Measurements from ENCODE around the gene GPR18. TPM values are rescaled to one million over a fixed set of nuclear protein-coding genes. Genes with fewer than 3 reads are reported as not detected.

Gene GPR18
- total and polyA plus RNA-seq, 2 of the 4 experiments (the other 2 are of a cell fraction), result not detected

DNA sequence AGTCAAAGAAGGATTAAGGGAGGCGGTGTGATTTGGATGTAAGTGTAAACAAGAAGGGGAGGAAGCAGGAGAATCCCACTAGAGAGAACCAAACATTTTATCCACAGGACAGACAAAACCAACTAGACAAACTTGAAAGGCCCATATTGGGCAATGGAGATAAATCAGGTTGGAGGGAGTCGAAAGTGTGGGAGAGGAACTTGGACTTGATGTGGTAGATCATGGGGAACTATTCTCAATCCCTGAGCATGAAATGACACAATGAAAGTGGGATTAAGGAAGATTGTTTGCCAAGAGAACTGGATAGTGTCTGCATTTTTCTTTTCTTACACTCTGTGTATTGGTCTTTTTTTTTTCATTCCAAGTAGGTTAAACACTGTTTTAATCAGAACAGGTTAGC, 31.1 kb upstream of the GPR18 start:
- POLR2A ChIA-PET (ENCODE audit: unreplicated experiment), result no interaction called here
- Histone ChIP-seq H3K23ac (ENCODE audit: low read depth, low read length) (no peak overlapping the region), H2BK20ac (ENCODE audit: low read depth, low read length) (no peak overlapping the region), H2AK9ac (replicated peaks; ENCODE audit: low read depth, low read length, poor library complexity) (no peak overlapping the region), H4K8ac (ENCODE audit: low read depth in 2 of 2, low read length in 2 of 2) (no peak overlapping the region), H3K4me3 (ENCODE audit: insufficient read depth, low read depth, low read length) (no peak overlapping the region), H3K27me3 (ENCODE audit: control insufficient read depth, insufficient read depth, low read length) (no peaks in the 10 kb centered on the region), H3K14ac (replicated peaks; ENCODE audit: low read depth, low read length) (no peak overlapping the region), H3K27ac (ENCODE audit: insufficient read depth, low read length) (no peak overlapping the region), H3K36me3 (ENCODE audit: control insufficient read depth, insufficient read depth, low read length) (no peaks in the 10 kb centered on the region; the same call in 1 of the 2 replicates), H2AK5ac (ENCODE audit: low read depth, low read length) (no peak overlapping the region), H4K20me1 (ENCODE audit: insufficient read depth, low read length) (no peaks in the 10 kb centered on the region), H2BK15ac (ENCODE audit: low read depth, low read length) (no peak overlapping the region), H4K91ac (ENCODE audit: insufficient read depth, low read depth, low read length) (no peak overlapping the region), H2BK120ac (ENCODE audit: low read depth, low read length) (no peak overlapping the region), H3K4ac (ENCODE audit: low read depth, low read length) (no peak overlapping the region), H3K9me3 (ENCODE audit: control insufficient read depth, insufficient read depth, low read length) (no peaks in the 10 kb centered on the region), H3K79me1 (ENCODE audit: low read depth in 1 of 2, low read length in 2 of 2) (peaks cover 15 to 18% of the 10 kb centered on the region in 2 experiments; a peak in 3 of 4 replicates), H2AFZ (replicated peaks; ENCODE audit: low read length, poor library complexity) (no peak overlapping the region), H3K9me1 (ENCODE audit: insufficient read depth, low read length) (peaks cover 4% of the 10 kb centered on the region; the same call in 1 of the 2 replicates), H3K18ac (ENCODE audit: low read depth, low read length) (no peak overlapping the region), H3K56ac (ENCODE audit: extremely low read depth, insufficient read depth, low read length) (no peak overlapping the region), H4K5ac (ENCODE audit: low read depth, low read length) (no peak overlapping the region), H3K4me2 (ENCODE audit: low read depth, low read length) (no peak overlapping the region), H3K9ac (ENCODE audit: low read depth, low read length) (no peak overlapping the region), H3K4me1 (ENCODE audit: control insufficient read depth, insufficient read depth, low read length) (peaks cover 3% of the 10 kb centered on the region; the same call in 1 of the 2 replicates), H2BK5ac (ENCODE audit: low read depth, low read length, poor library complexity, severe bottlenecking) (no peak overlapping the region)
- in situ Hi-C loops (cut with MboI; ENCODE audit: low sequenced_read_pairs) (no loop called here), dilution Hi-C loops (cut with HindIII; ENCODE audit: low sequenced_read_pairs, unreplicated experiment) (no loop called here), intact Hi-C loops (cut with micrococcal nuclease) (no loop called here)
- WGBS, 2 experiments (ENCODE audit: extremely low coverage in 2 of 2, insufficient read length in 1 of 2), result 100% methylated on average over 1 of the region's 2 CpGs; no CpG with 5 or more reads in 1 of the 2 experiments
- no TSS peak for BruUV-seq (replicated peaks)
- no peak for ATAC-seq (ENCODE audit: low read depth)
- TF ChIP-seq RCOR1 (IDR thresholded peaks at IDR 0.05; ENCODE audit: insufficient replicate concordance, low read length) (no peak), SMC3 (IDR thresholded peaks at IDR 0.05; ENCODE audit: low read depth, low read length) (no peak), MAZ (IDR thresholded peaks at IDR 0.05; ENCODE audit: borderline replicate concordance, low read depth, low read length) (no peak), MAFK (IDR thresholded peaks at IDR 0.05; ENCODE audit: low read depth, low read length) (no peak), POLR2A (IDR thresholded peaks at IDR 0.05; ENCODE audit: low read depth, low read length) (no peak), MXI1 (IDR thresholded peaks at IDR 0.05; ENCODE audit: borderline replicate concordance, low read depth, low read length) (no peak), CHD1 (IDR thresholded peaks at IDR 0.05; ENCODE audit: low read depth, low read length) (no peak), CEBPB (IDR thresholded peaks at IDR 0.05; ENCODE audit: low read depth, low read length) (no peak), RFX5 (IDR thresholded peaks at IDR 0.05; ENCODE audit: low read depth, low read length) (no peak), NFE2L2 (IDR thresholded peaks at IDR 0.05; ENCODE audit: low read depth, low read length) (no peak), BHLHE40 (IDR thresholded peaks at IDR 0.05; ENCODE audit: low read depth, low read length) (no peak), RAD21 (IDR thresholded peaks at IDR 0.05; ENCODE audit: low read length) (no peak), FOS (IDR thresholded peaks at IDR 0.05; ENCODE audit: low read depth, low read length) (no peak)
- TF ChIP-seq, protein P1, sequence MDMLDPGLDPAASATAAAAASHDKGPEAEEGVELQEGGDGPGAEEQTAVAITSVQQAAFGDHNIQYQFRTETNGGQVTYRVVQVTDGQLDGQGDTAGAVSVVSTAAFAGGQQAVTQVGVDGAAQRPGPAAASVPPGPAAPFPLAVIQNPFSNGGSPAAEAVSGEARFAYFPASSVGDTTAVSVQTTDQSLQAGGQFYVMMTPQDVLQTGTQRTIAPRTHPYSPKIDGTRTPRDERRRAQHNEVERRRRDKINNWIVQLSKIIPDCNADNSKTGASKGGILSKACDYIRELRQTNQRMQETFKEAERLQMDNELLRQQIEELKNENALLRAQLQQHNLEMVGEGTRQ (IDR thresholded peaks at IDR 0.05; ENCODE audit: low read depth, low read length), result no peak
- TF ChIP-seq, protein P2, sequence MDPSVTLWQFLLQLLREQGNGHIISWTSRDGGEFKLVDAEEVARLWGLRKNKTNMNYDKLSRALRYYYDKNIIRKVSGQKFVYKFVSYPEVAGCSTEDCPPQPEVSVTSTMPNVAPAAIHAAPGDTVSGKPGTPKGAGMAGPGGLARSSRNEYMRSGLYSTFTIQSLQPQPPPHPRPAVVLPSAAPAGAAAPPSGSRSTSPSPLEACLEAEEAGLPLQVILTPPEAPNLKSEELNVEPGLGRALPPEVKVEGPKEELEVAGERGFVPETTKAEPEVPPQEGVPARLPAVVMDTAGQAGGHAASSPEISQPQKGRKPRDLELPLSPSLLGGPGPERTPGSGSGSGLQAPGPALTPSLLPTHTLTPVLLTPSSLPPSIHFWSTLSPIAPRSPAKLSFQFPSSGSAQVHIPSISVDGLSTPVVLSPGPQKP (IDR thresholded peaks at IDR 0.05; ENCODE audit: borderline replicate concordance, low read depth, low read length), result no peak
- TF ChIP-seq, protein P3, sequence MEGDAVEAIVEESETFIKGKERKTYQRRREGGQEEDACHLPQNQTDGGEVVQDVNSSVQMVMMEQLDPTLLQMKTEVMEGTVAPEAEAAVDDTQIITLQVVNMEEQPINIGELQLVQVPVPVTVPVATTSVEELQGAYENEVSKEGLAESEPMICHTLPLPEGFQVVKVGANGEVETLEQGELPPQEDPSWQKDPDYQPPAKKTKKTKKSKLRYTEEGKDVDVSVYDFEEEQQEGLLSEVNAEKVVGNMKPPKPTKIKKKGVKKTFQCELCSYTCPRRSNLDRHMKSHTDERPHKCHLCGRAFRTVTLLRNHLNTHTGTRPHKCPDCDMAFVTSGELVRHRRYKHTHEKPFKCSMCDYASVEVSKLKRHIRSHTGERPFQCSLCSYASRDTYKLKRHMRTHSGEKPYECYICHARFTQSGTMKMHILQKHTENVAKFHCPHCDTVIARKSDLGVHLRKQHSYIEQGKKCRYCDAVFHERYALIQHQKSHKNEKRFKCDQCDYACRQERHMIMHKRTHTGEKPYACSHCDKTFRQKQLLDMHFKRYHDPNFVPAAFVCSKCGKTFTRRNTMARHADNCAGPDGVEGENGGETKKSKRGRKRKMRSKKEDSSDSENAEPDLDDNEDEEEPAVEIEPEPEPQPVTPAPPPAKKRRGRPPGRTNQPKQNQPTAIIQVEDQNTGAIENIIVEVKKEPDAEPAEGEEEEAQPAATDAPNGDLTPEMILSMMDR (conservative IDR thresholded peaks at IDR 0.05; ENCODE audit: low read depth, low read length), result no peak
- no peak for DNase-seq
- CTCF ChIA-PET, result no interaction called here

Measured in IMR-90 (cell line).